D721Med (cell line): ENCODE measurements around the gene NKTR.

ENCODE experiments used
- DNase-seq: peaks from one replicate; pipeline ENCODE4 v3.0.0; 2011; ENCODE audit warnings: low spot score; ENCODE audit not compliant: insufficient read length
- FAIRE-seq: peaks from 2 replicates; lab custom pipeline; 2011; peaks lifted over from hg19 to GRCh38; lab: Jason Lieb, UNC
- CTCF ChIP-seq: IDR thresholded peaks from 2 replicates; pipeline ENCODE4 v1.5.1; 2012; ENCODE audit warnings: mild to moderate bottlenecking, control low read depth; ENCODE audit not compliant: insufficient read depth; ENCODE audit errors: missing control alignments

The NKTR gene

DNA sequence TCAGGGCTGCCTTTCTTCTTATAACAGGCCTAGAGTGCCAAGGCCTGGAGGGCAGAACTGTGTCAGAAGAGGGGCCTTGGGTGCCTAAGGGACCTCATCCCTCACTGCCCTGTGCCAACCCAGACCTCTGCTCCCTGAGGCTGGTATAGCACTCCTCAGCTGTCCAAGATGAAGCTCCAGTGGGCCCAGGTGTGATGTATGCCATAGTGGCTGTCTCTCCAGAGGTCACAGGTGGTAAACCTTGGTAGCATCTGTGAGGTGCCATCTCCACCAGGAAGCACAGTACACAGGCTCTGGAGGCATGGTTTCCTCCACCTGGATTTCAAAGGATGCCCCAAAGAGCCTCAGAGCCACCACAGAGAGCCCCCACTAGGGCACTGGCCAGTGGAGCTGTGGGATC is 72.6 kb downstream of the NKTR start:
- no peak for TF ChIP-seq CTCF
- no peak for DNase-seq
- FAIRE-seq = no peak

GRCh38 chr3:42674146-42674545 is 73.7 kb downstream of the NKTR start:
- no peak for TF ChIP-seq CTCF
- FAIRE-seq (no peak), DNase-seq (no peak)

- no peak for DNase-seq
- no peak for TF ChIP-seq CTCF
- FAIRE-seq = no peak
Measured at GRCh38 chr3:42675909-42676308, 75.4 kb downstream of the NKTR start.

DNA sequence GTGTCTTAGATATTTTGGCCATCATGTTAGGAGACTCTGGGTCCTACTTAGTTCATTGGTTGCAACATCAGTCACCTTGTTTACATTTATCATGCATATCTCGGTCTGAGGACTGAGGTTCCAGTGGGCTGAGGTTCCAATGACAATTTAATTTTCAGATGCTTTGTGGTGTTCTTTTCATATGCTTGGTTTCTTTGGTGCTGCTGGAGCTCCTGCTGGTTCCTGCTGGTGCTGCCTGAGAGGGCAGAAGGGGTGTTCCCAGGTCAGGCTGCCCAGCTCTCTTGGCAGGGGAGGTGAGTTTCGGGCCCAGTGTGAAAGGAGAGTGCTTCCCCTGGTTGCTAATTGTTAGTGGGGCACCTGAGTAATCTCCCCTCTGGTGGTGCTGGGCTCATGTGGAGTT is 78.0 kb downstream of the NKTR start:
- FAIRE-seq (no peak), DNase-seq (no peak)
- TF ChIP-seq CTCF = no peak

- no peak for TF ChIP-seq CTCF
- DNase-seq (no peak), FAIRE-seq (no peak)
Measured at GRCh38 chr3:42680271-42680670, 79.8 kb downstream of the NKTR start.

- DNase-seq (no peak), FAIRE-seq (no peak)
- no peak for TF ChIP-seq CTCF
Measured at GRCh38 chr3:42680806-42681205, 80.3 kb downstream of the NKTR start.

- no peak for FAIRE-seq
- DNase-seq = no peak
- no peak for TF ChIP-seq CTCF
Measured at GRCh38 chr3:42681361-42682038, 81.0 kb downstream of the NKTR start.
